GM12873 (cell line): ENCODE data around the gene TSPEAR.

ENCODE experiments used
- TF ChIP-seq, protein P1 (sequence below): IDR thresholded peaks from 2 replicates; pipeline ENCODE4 v1.5.1; 2012; ENCODE audit warnings: low read depth, mild to moderate bottlenecking, moderate library complexity, low read length, control low read depth; ENCODE audit not compliant: insufficient read depth; ENCODE audit errors: missing control alignments

TSPEAR gene

GRCh38 chr21:44738621-44739020 lies 27.2 kb upstream of the TSPEAR start:
- TF ChIP-seq, protein P1, sequence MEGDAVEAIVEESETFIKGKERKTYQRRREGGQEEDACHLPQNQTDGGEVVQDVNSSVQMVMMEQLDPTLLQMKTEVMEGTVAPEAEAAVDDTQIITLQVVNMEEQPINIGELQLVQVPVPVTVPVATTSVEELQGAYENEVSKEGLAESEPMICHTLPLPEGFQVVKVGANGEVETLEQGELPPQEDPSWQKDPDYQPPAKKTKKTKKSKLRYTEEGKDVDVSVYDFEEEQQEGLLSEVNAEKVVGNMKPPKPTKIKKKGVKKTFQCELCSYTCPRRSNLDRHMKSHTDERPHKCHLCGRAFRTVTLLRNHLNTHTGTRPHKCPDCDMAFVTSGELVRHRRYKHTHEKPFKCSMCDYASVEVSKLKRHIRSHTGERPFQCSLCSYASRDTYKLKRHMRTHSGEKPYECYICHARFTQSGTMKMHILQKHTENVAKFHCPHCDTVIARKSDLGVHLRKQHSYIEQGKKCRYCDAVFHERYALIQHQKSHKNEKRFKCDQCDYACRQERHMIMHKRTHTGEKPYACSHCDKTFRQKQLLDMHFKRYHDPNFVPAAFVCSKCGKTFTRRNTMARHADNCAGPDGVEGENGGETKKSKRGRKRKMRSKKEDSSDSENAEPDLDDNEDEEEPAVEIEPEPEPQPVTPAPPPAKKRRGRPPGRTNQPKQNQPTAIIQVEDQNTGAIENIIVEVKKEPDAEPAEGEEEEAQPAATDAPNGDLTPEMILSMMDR, result no peak

GRCh38 chr21:44737706-44738354 lies 26.5 kb upstream of the TSPEAR start:
- TF ChIP-seq, protein P1, result no peak

GRCh38 chr21:44736291-44737004 lies 25.1 kb upstream of the TSPEAR start:
- TF ChIP-seq, protein P1, result no peak

GRCh38 chr21:44735821-44736220 lies 24.4 kb upstream of the TSPEAR start:
- TF ChIP-seq, protein P1, result no peak

DNA sequence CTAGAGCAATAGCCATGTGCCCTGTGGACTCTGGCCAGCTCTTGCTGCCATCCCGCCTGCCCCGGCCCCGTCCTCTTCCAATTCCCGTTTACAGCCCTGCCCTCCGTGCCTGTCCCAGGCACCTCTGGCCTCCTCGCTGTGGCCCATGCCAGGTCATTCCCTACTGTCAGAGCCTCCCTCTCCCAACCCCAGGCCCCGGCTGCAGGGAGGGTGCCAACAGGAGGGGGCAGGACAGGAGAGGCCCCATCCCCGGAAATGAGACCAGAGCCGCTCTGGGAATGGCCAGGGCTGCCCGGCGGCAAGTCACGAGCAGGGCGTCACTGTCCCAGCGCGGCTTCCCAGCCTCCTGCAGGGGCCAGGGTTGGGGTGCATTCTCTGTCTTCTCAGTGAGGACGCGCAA lies 23.5 kb upstream of the TSPEAR start:
- TF ChIP-seq, protein P1, result no peak

GRCh38 chr21:44734026-44734745 lies 22.8 kb upstream of the TSPEAR start:
- TF ChIP-seq, protein P1, result no peak

- TF ChIP-seq, protein P1, result no peak
These were observed 21.6 kb upstream of the TSPEAR start for GRCh38 chr21:44732956-44733355.
